ENCODE data around the gene ITPRIPL1.

GRCh38 chr2:96301865-96302264 is 23.3 kb upstream of the ITPRIPL1 start:
- TF ChIP-seq CTCF (IDR thresholded peaks at IDR 0.05): no peak
- no peak for TF ChIP-seq POLR2AphosphoS5 (IDR thresholded peaks at IDR 0.05)

Measured in gastroesophageal sphincter (tissue), 3 donors.